SU-DHL-6 (cell line): ENCODE measurements around the gene SF3A1.

Source experiments
- H2AFZ ChIP-seq: fragments of 200-600 bp; sonication (generic); 2 replicates; pipeline ENCODE4 v1.6.1; 2014; ENCODE audit warnings: low read depth, mild to moderate bottlenecking, moderate library complexity, mixed read lengths, antibody characterized with exemption, low read length; ENCODE audit not compliant: severe bottlenecking
- H3F3A ChIP-seq: fragments of 200-600 bp; shearing (Covaris generic); 2 replicates; pipeline ENCODE4 v1.6.0; 2016; ENCODE audit warnings: antibody characterized with exemption, mild to moderate bottlenecking; ENCODE audit not compliant: insufficient read depth
- H3K27ac ChIP-seq: fragments of 200-600 bp; sonication (generic); 2 replicates; pipeline ENCODE4 v1.5.1; 2016; ENCODE audit warnings: low read depth, mild to moderate bottlenecking, low read length, moderate library complexity, mixed read lengths
- H3K27me3 ChIP-seq: fragments of 200-600 bp; sonication (generic), shearing (Covaris generic); 2 replicates; pipeline ENCODE4 v1.6.0; 2014; ENCODE audit warnings: mild to moderate bottlenecking, low read length
- H3K36me3 ChIP-seq: fragments of 200-600 bp; sonication (generic); 2 replicates; pipeline ENCODE4 v1.6.1; 2014; ENCODE audit warnings: mild to moderate bottlenecking, low read length, mixed read lengths
- H3K4me2 ChIP-seq: fragments of 300-600, 200-600 bp; shearing (Covaris generic), sonication (generic); 2 replicates; pipeline ENCODE4 v1.6.0; 2014; ENCODE audit warnings: low read length, low read depth, mild to moderate bottlenecking; ENCODE audit not compliant: poor library complexity, severe bottlenecking
- H3K4me3 ChIP-seq: fragments of 200-600 bp; sonication (generic); 2 replicates; pipeline ENCODE4 v1.5.1; 2014; ENCODE audit warnings: antibody characterized with exemption, low read length, mild to moderate bottlenecking, mixed read lengths; ENCODE audit not compliant: insufficient read depth, poor library complexity, severe bottlenecking
- H3K79me2 ChIP-seq: fragments of 200-600 bp; sonication (generic); 2 replicates; pipeline ENCODE4 v1.6.1; 2014; ENCODE audit warnings: mild to moderate bottlenecking, low read length, moderate library complexity; ENCODE audit not compliant: insufficient read depth
- H3K9ac ChIP-seq: fragments of 200-600 bp; sonication (generic); 2 replicates; pipeline ENCODE4 v1.7.0; 2014; ENCODE audit warnings: mild to moderate bottlenecking, low read length
- H3K9me2 ChIP-seq: fragments of 200-600 bp; sonication (generic); replicated peaks from 2 replicates; pipeline ENCODE4 v1.6.1; 2014; ENCODE audit warnings: low read length; ENCODE audit not compliant: insufficient read depth
- H3K9me3 ChIP-seq: fragments of 200-600 bp; sonication (generic); 2 replicates; pipeline ENCODE4 v1.6.1; 2014; ENCODE audit warnings: low read length, mixed read lengths; ENCODE audit not compliant: insufficient read depth
- H4K20me1 ChIP-seq: fragments of 200-600 bp; sonication (generic); 2 replicates; pipeline ENCODE4 v1.6.1; 2014; ENCODE audit warnings: low read depth, mild to moderate bottlenecking, antibody characterized with exemption, low read length, moderate library complexity, mixed read lengths
- CTCF ChIP-seq: fragments of 200-600 bp; sonication (generic); IDR thresholded peaks from one replicate; pipeline ENCODE4 v1.5.1; 2017; ENCODE audit warnings: antibody characterized with exemption, mild to moderate bottlenecking, low read length, moderate library complexity; ENCODE audit not compliant: insufficient read depth, poor library complexity, severe bottlenecking
- EZH2phosphoT487 ChIP-seq: fragments of 200-600 bp; sonication (generic), shearing (Covaris generic); conservative IDR thresholded peaks from 2 replicates; pipeline ENCODE4 v1.6.1; 2018; ENCODE audit warnings: mild to moderate bottlenecking, antibody characterized with exemption, low read length, moderate library complexity, mixed read lengths

Gene SF3A1

GRCh38 chr22:30383061-30383460 is 26.4 kb upstream of the SF3A1 start:
- no peak overlapping the region for H3K4me3 ChIP-seq

GRCh38 chr22:30382340-30382739 is 25.6 kb upstream of the SF3A1 start:
- TF ChIP-seq CTCF (no peak), EZH2phosphoT487 (no peak)
- Histone ChIP-seq H3K9ac (no peak overlapping the region), H3K27ac (no peak overlapping the region), H3K79me2 (no peaks in the 10 kb centered on the region), H3K4me3 (no peak overlapping the region), H3K4me2 (no peak overlapping the region), H3K27me3 (no peaks in the 10 kb centered on the region), H2AFZ (no peak overlapping the region), H3K9me3 (no peaks in the 10 kb centered on the region), H3F3A (no peaks in the 10 kb centered on the region), H3K36me3 (no peaks in the 10 kb centered on the region), H3K9me2 (no peaks in the 10 kb centered on the region), H4K20me1 (no peaks in the 10 kb centered on the region)

More at GRCh38 chr22:30383061-30383460, 26.4 kb upstream of the SF3A1 start:
- Histone ChIP-seq H3K4me2 (no peak overlapping the region), H3K9me3 (no peaks in the 10 kb centered on the region), H3K9me2 (no peaks in the 10 kb centered on the region), H2AFZ (no peak overlapping the region), H3K9ac (no peak overlapping the region), H3K27me3 (no peaks in the 10 kb centered on the region), H3F3A (no peaks in the 10 kb centered on the region), H3K79me2 (no peaks in the 10 kb centered on the region), H3K27ac (no peak overlapping the region), H4K20me1 (no peaks in the 10 kb centered on the region), H3K36me3 (no peaks in the 10 kb centered on the region)
- TF ChIP-seq EZH2phosphoT487 (no peak), CTCF (no peak)

GRCh38 chr22:30381264-30381663 is 24.6 kb upstream of the SF3A1 start:
- Histone ChIP-seq H3K27ac (no peak overlapping the region), H3K4me3 (no peak overlapping the region), H3K9me2 (no peaks in the 10 kb centered on the region), H3K27me3 (no peaks in the 10 kb centered on the region), H3K4me2 (no peak overlapping the region), H4K20me1 (no peaks in the 10 kb centered on the region), H3F3A (no peaks in the 10 kb centered on the region), H3K36me3 (no peaks in the 10 kb centered on the region), H3K9ac (no peak overlapping the region), H3K9me3 (no peaks in the 10 kb centered on the region), H2AFZ (no peak overlapping the region), H3K79me2 (no peaks in the 10 kb centered on the region)
- TF ChIP-seq EZH2phosphoT487 (no peak), CTCF (no peak)
